GM21786 (cell line): Measurements from ENCODE around the gene UVSSA.
A peak's percentile ranks its signal among the peaks of the same experiment; 100 is the strongest.

Experiments
- ATAC-seq: cut with Tn5 transposase; IDR thresholded peaks from one replicate; pipeline ENCODE4 v1.9.1; 2021; ENCODE audit not compliant: unreplicated experiment

The UVSSA gene

GRCh38 chr4:1348014-1348513, 1.1 kb downstream of the UVSSA start:
- ATAC-seq, result no peak

- ATAC-seq, result no peak
These were observed 1.7 kb downstream of the UVSSA start for GRCh38 chr4:1348746-1349145.

- ATAC-seq, result no peak
These were observed 2.6 kb downstream of the UVSSA start for GRCh38 chr4:1349359-1350168.

GRCh38 chr4:1350169-1350520, 3.1 kb downstream of the UVSSA start:
- no peak for ATAC-seq

- peak; percentile 27 for ATAC-seq
These were observed 5.0 kb downstream of the UVSSA start for GRCh38 chr4:1351854-1352566.

GRCh38 chr4:1352567-1352900, 5.5 kb downstream of the UVSSA start:
- no peak for ATAC-seq

GRCh38 chr4:1353186-1354055, 6.4 kb downstream of the UVSSA start:
- no peak for ATAC-seq

- no peak for ATAC-seq
These were observed 7.4 kb downstream of the UVSSA start for GRCh38 chr4:1354136-1354982.

GRCh38 chr4:1354983-1355275, 7.9 kb downstream of the UVSSA start:
- no peak for ATAC-seq

GRCh38 chr4:1355378-1355777, 8.4 kb downstream of the UVSSA start:
- ATAC-seq, result no peak

- ATAC-seq, result no peak
These were observed 9.4 kb downstream of the UVSSA start for GRCh38 chr4:1356181-1356998.

GRCh38 chr4:1357356-1358248, 10.6 kb downstream of the UVSSA start:
- no peak for ATAC-seq

- no peak for ATAC-seq
These were observed 11.6 kb downstream of the UVSSA start for GRCh38 chr4:1358421-1359143.

GRCh38 chr4:1359144-1359501, 12.1 kb downstream of the UVSSA start:
- ATAC-seq, result no peak

- no peak for ATAC-seq
These were observed 13.0 kb downstream of the UVSSA start for GRCh38 chr4:1359976-1360375.

- no peak for ATAC-seq
These were observed 13.6 kb downstream of the UVSSA start for GRCh38 chr4:1360423-1361283.

- no peak for ATAC-seq
These were observed 14.4 kb downstream of the UVSSA start for GRCh38 chr4:1361431-1361830.
